NCI-H146 treated with DMSO at 0.1 percent for 48 hours (cell line): ENCODE results near the gene SGSH.

Experiments used
- DNase-seq: peaks from one replicate; lab custom pipeline; 2025; ENCODE audit not compliant: unreplicated experiment; lab: John Stamatoyannopoulos, UW

SGSH gene

DNA sequence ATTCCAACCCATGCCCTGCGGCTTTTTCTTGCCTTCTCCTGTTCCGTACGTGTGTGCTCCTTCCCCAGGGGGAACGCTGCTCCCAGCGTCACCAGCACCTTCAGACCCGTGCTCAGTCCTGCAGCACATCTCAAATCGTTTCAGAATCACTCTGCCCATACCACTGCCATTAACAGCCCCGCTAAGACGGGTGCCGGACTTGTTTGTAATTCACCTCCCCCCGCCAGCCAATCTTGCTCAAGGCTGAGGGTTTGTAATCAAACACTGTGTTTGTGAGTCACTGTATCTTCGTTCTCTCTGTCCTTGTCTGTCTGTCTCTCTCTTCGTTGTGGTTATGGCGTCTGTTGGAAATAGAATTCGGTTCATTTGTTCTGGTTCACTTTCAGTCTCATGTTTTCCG is 33.0 kb downstream of the SGSH start:
- DNase-seq, result no peak

DNA sequence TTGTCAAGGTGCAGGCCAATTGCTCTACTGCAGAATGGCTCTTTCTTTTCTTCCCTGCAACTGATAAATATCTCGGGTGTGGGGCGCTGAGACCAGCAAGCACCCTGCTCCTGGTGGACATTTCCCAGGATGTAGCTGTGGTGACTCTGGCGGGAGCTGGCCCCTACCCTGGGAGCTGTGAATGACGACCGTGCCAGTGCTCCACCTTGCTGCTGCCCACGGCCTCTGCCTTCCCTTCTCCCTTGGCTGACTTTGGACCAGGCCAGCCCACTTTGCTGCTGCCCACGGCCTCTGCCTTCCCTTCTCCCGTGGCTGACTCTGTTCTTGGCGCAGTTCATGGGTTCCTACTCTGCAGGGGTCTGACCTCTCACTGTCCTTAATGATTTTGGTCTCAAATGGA is 34.2 kb downstream of the SGSH start:
- DNase-seq, result no peak

DNA sequence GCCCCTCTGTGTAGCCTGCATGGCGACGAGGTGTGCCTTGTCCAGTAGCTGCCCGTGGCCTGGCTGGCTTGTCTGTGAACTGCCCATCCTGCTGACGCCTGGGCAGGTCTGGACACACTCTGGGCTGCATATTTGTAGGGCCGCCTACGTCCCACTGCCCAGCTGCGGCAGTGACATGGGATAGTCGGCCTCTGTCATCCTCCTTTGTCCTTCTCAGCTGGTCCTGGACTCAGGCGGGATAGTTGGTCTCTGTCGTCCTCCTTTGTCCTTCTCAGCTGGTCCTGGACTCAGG is 35.8 kb downstream of the SGSH start:
- DNase-seq, result no peak

DNA sequence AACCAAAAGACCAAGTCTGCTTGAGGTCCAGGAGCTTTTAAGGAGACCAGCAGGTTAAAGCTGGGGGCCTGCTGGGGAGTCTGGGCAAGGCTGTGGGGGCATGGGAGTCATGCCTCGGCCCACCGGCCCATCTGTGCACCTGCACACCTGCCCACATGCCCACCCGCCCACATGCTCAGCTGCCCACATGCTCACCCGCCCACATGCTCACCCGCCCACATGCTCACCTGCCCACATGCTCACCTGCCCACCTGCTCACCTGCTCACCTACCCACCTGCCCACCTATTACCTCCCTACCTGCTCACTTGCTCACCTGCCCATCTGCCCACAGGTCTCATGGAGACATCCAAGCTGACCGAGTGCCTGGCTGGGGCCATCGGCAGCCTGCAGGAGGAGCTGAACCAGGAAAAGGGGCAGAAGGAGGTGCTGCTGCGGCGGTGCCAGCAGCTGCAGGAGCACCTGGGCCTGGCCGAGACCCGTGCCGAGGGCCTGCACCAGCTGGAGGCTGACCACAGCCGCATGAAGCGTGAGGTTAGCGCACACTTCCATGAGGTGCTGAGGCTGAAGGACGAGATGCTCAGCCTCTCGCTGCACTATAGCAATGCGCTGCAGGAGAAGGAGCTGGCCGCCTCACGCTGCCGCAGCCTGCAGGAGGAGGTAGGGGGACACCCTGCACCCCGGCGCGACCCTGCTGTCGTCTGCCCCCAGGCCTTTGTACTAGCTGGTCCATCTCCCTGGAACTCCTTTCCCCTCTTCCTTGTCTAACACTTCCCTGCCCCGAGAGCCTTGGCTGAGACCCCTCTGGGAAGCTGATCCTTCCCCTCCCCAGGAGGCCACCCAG is 36.3 kb downstream of the SGSH start:
- DNase-seq, result no peak

DNA sequence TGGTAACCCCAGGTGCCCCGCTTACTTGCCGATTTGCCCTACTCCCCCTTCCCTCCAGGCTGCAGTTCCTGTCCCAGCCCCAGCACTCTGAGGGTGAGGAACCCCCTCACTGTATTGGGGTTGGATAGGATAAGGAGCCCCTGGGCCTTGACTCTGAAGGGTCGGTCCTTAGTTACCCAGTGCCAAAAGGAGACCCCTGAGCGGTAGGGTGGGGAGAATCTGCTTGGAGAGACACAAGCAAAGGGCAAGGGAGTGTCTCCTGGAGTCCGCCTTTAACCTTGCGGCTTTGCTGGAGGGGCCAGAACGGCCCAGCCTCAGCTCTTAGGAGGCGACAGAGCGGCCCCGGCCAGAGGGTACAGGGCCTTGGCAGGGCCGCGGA is 37.3 kb downstream of the SGSH start:
- DNase-seq, result no peak

DNA sequence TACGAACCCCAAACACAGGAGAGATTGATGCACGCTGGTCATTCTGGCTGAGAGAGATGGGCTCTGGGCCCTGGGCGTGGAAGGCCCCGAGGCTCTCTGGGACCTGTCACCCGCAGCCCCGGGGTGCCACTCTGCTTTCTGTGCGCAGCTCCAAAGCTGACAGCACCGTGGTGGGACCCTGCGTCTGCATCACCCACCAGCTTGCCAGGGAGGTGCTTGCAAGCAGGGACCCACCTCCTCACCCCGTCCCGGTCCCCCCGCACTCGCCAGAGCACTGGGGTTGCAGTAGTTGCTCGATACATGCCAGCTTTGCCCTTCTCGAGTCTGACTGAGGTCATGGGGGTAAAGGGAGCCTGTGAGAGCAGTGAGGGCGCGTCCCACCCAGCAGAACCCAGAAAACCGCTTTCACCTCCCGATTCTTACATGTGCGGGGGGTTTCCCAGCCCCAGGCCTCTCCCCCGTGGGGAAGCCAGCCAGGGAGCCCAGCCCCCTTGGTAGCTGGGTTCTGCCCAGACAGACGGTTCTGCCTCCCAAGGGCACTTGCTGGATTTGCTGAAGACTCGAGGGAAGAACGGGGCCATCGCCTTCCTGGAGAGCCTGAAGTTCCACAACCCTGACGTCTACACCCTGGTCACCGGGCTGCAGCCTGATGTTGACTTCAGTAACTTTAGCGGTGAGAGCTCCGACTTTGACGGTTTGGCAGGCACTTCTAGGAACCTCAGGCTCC is 37.9 kb downstream of the SGSH start:
- DNase-seq, result no peak

DNA sequence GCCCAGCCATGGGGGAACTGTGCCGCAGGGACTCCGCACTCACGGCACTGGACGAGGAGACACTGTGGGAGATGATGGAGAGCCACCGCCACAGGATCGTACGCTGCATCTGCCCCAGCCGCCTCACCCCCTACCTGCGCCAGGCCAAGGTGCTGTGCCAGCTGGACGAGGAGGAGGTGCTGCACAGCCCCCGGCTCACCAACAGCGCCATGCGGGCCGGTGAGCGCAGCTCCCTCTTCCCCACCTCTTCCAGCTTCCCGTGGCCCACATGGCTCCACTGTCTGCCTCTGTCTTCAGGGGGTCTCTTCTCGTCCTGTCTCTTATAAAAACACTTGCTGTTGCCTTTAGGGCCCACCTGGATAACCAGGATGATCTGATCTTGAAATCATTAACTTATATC is 38.7 kb downstream of the SGSH start:
- DNase-seq, result no peak

DNA sequence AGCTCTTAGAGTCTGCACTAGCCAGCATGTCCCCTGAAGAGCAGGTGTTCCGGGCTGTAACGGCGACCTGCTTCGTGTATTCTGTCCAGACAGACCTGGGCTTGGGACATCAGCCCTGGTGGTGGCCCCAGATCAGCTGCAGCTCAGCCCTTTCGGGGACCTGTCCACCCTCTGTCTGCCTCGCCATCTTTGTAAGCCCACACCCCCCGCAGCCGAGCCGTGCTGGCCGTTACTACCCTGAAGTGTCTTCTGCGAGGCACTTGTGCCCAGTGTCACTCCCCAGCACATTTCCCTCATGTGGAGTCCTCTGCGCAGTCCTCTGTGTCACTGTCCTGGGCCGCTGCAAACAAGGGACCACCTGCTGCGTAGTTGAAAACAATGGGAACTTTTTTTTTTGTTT is 39.9 kb downstream of the SGSH start:
- no peak for DNase-seq

DNA sequence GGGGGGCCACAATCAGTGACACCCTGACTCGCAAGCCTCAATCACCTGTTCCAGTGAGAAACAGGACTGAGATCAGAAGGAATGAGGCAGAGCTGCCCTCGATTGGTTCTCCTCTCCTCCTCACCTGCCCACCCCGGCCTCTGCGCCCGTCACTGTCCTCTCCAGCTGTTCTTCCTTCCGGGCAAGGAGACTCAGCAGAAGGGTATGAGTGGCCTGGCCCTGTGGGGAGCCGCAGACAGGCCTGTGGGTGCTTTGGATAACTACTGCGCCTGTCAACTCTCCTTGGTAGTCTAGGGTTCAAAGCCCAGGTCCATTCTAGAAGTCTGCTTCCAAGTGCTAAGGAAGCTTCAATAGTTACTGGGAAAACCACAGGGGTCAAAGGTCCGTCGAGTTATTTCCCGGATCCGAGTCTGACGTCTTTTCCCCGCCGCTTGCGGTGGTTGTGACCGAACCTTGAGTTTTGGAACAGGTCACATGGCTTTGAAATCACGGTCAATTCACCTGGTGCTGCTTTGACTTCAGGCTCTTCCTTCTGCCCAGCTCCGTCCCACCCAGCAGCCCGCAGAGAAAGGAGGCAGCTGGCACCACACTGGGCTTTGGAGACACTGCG is 42.0 kb downstream of the SGSH start:
- DNase-seq, result no peak

DNA sequence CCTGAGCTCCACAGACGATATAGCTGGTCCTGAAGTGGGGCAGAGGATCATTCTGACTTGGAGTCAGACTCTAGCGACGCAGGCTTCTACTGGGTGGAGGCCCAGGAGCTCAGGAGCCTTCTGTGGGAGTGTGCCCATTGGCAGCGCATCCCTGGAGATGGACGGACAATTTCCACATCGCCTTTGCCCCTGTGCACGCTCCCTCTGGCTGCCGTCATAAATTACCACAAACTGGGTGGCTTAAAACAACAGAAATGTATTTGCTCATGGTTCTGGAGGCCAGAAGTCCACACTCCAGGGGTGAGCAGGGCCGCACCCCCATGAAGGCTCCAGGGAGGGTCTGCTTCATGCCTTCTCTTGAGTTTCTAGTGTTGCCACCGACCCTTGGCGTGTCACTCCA is 43.4 kb downstream of the SGSH start:
- no peak for DNase-seq

DNA sequence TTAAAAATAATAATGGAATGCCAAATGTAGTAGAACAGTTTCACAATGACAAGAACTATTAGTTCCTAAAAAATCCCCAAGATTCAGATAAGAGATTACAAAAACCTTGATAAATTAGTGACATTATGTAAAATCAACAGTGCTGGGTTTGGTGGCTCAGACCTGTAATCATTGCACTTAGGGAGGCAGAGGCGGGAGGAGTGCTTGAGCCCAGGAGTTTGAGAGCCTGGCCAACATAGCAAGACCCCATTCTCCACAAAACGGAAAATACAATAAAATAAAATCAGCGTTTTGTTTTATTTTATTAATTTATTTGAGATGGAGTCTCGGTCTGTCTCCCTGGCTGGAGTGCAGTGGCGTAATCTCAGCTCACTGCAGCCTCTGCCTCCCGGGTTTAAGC is 46.2 kb downstream of the SGSH start:
- no peak for DNase-seq

DNA sequence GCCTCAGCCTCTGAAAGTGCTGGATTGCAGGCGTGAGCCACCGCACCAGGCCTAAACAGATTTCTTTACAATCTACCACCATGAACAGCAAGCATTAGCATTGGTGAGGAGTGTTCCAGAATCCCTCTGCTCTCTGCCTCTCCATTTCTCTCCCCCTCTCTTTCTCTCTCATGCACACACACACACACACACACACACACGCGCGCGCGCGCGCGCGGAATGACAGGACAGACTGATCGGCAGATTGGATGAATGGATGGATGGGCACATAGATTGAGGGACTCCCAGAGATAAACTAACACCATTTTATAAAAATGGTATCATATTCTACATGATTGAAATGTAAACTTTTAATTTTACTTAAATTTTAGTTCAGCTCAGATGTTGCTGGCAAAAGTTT is 47.0 kb downstream of the SGSH start:
- DNase-seq, result no peak

DNA sequence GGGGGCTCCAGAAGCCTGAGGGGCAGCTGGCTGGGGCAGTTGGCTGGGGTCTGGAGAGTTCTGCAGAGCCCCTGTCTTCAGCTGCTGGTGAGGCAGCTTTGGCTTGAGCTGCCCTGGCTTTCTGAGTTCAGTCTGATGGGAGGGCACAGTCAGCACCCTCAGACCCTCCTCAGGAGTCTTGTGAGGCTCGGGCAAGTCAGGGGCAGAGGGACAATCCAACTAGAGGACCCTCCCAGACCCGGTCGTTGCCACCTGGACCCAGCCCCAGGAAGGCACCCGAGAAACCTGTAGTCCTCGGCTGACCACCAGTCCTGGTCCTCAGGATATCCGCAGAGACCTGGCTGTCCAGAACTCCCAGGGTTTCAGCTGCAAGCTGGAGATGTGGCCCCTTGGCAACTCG is 48.5 kb downstream of the SGSH start:
- no peak for DNase-seq

DNA sequence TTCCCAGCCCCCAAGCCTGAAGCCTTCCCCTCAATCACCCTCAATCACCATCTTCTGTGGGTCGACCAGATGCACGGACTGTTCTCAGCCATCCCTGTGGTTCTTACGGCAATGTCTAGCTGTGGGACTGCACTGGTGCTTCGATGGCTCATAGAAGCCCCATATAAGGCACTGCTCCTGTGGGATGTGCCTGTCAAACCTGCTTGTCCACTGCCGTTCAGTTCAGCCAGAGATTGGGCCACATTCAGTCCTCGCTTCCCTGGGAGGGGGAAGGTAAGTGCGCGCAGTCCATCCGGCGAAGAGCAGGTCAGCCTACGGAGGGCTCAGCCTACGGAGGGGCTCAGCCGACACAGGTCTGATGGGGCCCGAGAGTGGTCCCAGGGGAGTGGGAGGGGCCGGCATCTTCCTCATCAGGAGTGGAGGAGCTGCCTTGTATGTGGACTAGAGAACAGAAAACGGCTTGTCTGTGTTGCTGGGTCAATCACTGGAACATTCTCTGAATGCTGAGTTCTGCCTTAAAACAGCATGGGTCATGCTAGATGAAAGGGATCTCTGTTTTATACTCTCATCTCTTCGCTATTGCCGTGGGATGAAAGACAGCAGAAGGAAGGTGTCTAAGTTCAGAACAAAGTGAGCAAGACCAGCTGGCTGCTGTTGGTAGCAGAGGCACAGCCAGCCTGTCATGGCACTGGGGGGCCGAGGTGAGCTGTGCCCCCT is 50.2 kb downstream of the SGSH start, which contains the start of gene CARD14:
TSS of gene CARD14 (plus strand) at position 247 of the 717 bp plus-strand sequence. CDS start 11,409 bp downstream, outside the sequence.
- DNase-seq, result no peak

DNA sequence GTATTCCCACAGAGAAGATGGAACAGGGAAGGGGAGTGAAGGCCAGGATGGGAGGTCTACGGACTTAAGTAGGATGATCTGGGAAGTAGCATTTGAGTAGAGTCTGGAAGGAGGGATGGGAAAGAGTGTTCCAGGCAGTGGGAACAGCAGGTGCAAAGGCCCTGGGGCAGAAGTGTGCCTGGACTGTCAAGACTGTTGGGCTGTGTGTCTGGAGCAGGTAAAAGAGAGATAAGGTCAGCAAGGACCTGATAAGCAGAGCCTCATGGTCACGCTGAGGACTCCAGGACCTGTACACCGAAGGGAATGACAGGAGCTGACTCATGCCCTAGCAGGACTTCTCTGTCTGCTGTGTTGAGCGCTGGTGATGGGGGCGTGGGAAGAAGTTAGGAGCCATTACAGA is 51.0 kb downstream of the SGSH start:
- DNase-seq, result no peak

DNA sequence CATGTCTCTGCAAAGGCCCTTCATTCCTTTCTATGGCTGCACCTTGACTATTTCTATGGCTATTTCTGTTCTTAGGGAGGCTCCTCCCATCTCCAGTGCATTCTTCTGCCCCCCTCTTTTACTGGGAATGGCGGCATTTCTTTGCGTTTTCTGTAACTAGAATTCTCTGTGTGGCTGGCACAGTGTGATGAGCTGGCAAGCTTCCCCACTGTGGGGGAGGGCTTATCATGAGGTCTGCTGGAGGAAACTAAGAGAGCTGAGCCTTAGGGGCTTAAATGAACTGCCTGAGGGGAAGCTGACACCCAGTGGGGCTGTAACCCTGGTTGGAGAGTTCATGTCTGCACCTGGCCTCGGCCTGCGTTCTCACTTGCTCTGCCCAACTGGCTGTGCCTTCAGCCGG is 51.8 kb downstream of the SGSH start:
- DNase-seq, result peak; percentile 30

DNA sequence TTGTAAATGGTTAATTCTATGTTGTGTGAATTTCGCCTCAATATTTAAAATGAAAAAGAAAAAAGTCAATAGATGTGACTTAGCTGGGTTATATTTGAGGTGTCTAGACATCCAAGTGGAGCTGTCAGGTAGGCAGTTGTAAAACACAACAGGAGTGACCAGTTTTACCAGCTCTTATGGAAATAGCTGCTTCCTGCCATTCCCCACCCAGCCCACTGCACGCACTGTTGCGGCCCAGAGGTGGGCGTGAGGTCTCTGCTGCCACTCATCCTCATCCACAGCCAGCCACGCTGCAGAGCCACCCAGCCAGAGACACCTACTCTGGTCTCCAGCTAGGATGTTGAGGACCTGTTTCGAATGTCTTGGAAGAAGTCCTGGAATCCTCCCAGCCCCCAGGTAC is 53.7 kb downstream of the SGSH start:
- no peak for DNase-seq

DNA sequence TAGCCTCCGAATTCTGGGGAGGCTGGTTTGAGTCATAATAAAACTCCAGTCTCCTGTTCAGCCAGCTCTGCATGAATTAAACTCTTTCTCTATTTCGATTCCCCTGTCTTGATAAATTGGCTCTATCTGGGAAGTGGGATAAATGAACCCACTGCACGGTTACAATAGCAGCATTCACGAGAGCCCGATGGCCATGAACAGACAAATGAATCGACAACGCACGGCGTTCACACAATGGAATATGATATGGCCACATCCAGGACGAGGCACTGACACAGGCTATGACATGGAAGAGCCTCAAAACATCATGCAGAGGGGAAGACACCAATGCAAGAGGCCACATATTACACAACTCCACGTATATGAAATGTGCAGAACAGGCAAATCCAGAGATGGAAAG is 55.9 kb downstream of the SGSH start:
- DNase-seq, result no peak

DNA sequence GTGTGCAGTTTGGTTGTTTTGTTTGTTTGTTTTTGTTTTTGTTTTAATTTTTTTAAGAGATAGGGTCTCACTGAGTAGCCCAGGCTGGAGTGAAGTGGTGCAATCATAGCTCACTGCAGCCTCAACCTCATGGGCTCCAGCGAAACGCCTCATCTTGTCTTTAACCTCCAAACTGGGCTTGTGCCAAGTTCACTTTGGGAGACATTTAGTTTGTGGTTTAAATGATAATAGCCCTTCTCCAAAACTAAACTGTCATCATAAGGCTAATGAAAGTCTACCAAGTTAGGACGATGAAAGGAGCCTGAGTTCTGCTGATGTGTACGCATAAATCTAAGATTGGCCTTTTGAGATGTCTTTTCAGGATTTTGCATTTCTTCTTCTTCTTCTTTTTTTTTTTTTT is 56.8 kb downstream of the SGSH start:
- no peak for DNase-seq

DNA sequence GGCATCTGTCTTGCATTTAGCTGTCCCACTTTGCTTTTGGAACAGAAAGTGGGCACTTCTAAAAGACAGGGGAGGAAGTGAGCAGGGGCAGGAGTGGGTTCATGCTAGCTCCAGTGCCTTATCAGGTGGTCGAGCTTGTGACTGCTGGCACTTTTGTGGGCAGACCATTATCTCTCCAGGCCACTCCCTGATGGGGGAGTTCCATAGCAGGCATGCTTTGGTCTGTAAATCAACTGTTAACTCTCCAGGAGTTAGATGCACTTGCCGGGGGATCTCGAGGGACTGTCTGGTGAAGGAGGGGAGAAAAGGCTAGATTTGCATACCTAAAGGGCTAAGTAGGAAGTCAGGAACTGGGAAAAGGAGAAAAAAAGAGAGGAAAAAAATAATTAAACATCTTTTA is 59.6 kb downstream of the SGSH start:
- no peak for DNase-seq
